ENCODE data around the gene OR2T8. TPM values are rescaled to one million over a fixed set of nuclear protein-coding genes. Genes with fewer than 3 reads are reported as not detected.
A peak's percentile ranks its signal among the peaks of the same experiment; 100 is the strongest.
"Not testable (repeated sequence)": the region's sequence is repeated elsewhere in the genome, so short reads cannot be mapped to it uniquely, and the experiment has no call there.

OR2T8 gene
- total RNA-seq, 2 experiments from 2014 or later, result not detected

- POLR2A ChIA-PET, result no interaction called here
- DNase-seq (no peak), ATAC-seq (ENCODE audit: low read depth) (no peak)
- Mint-ChIP-seq H3K27ac (no peak within 1 kb of the TSS), H3K27me3 (peaks cover 2% of the 10 kb centered on the region), H3K4me3 (no peak within 1 kb of the TSS), H3K9me3 (no peaks in the 10 kb centered on the region), H3K36me3 (no peaks in the 10 kb centered on the region), H3K4me1 (no peaks in the 10 kb centered on the region)
Measured at GRCh38 chr1:247924868-247925267, 4.8 kb downstream of the OR2T8 start, which contains the start of gene OR2AJ1. Gene OR2AJ1, plus strand, starts transcription at chr1:247924889. Its CDS starts 8,880 bp downstream, at chr1:247933769.

- POLR2A ChIA-PET, result no interaction called here
- no peaks in the 10 kb centered on the region for H3K9me3 Mint-ChIP-seq
- peaks cover 4% of the 10 kb centered on the region for H3K27me3 Mint-ChIP-seq
Measured at GRCh38 chr1:247933989-247934388, 13.9 kb downstream of the OR2T8 start.

GRCh38 chr1:247935781-247936180 is 15.7 kb downstream of the OR2T8 start:
- Mint-ChIP-seq H3K36me3 (no peaks in the 10 kb centered on the region), H3K4me1 (no peaks in the 10 kb centered on the region), H3K27me3 (peaks cover 4% of the 10 kb centered on the region), H3K27ac (no peak overlapping the region), H3K9me3 (no peaks in the 10 kb centered on the region), H3K4me3 (no peak overlapping the region)
- ATAC-seq (ENCODE audit: low read depth) (no peak), DNase-seq (no peak)
- POLR2A ChIA-PET, result no interaction called here

More at GRCh38 chr1:247933989-247934388, 13.9 kb downstream of the OR2T8 start:
- Mint-ChIP-seq H3K27ac (no peak overlapping the region), H3K4me3 (no peak overlapping the region), H3K36me3 (no peaks in the 10 kb centered on the region), H3K4me1 (no peaks in the 10 kb centered on the region)
- no peak for DNase-seq
- no peak for ATAC-seq (ENCODE audit: low read depth)

GRCh38 chr1:247936415-247936814 is 16.4 kb downstream of the OR2T8 start:
- peak overlapping the region; percentile 16 for H3K4me3 Mint-ChIP-seq
- DNase-seq (no peak), ATAC-seq (ENCODE audit: low read depth) (no peak)
- H3K36me3 Mint-ChIP-seq, result no peaks in the 10 kb centered on the region
- no peaks in the 10 kb centered on the region for H3K4me1 Mint-ChIP-seq
- H3K27ac Mint-ChIP-seq, result no peak overlapping the region
- no peaks in the 10 kb centered on the region for H3K27me3 Mint-ChIP-seq
- POLR2A ChIA-PET, result no interaction called here
- H3K9me3 Mint-ChIP-seq, result no peaks in the 10 kb centered on the region

- H3K4me1 Mint-ChIP-seq, POLR2A ChIA-PET, H3K9me3 Mint-ChIP-seq, H3K27me3 Mint-ChIP-seq, H3K36me3 Mint-ChIP-seq: not testable (repeated sequence)
- DNase-seq (peak; percentile 88), ATAC-seq (ENCODE audit: low read depth) (peak; percentile 98)
- H3K27ac Mint-ChIP-seq, result peak overlapping the region; percentile 58
- peak overlapping the region; percentile 76 for H3K4me3 Mint-ChIP-seq
Measured at GRCh38 chr1:247936965-247937734, 17.1 kb downstream of the OR2T8 start.

- DNase-seq, result no peak
- H3K4me3 Mint-ChIP-seq, result no peak overlapping the region
- H3K9me3 Mint-ChIP-seq, result no peaks in the 10 kb centered on the region
- no peak for ATAC-seq (ENCODE audit: low read depth)
- H3K36me3 Mint-ChIP-seq, result no peaks in the 10 kb centered on the region
- POLR2A ChIA-PET, result no interaction called here
- H3K27me3 Mint-ChIP-seq, result no peaks in the 10 kb centered on the region
- no peak overlapping the region for H3K27ac Mint-ChIP-seq
- no peaks in the 10 kb centered on the region for H3K4me1 Mint-ChIP-seq
Measured at GRCh38 chr1:247942624-247943023, 22.6 kb downstream of the OR2T8 start.

GRCh38 chr1:247948558-247948957 is 28.5 kb downstream of the OR2T8 start, which contains the start of gene OR2L8:
Gene OR2L8, plus strand, starts transcription at chr1:247948858. Its CDS starts 0 bp downstream, at chr1:247948858.
- H3K4me1 Mint-ChIP-seq, result no peaks in the 10 kb centered on the region
- no peak for ATAC-seq (ENCODE audit: low read depth)
- H3K4me3 Mint-ChIP-seq, result no peak within 1 kb of the TSS
- no peaks in the 10 kb centered on the region for H3K36me3 Mint-ChIP-seq
- no peaks in the 10 kb centered on the region for H3K9me3 Mint-ChIP-seq
- DNase-seq, result no peak
- POLR2A ChIA-PET, result no interaction called here
- H3K27me3 Mint-ChIP-seq, result no peaks in the 10 kb centered on the region
- H3K27ac Mint-ChIP-seq, result no peak within 1 kb of the TSS

GRCh38 chr1:247953408-247953807 is 33.4 kb downstream of the OR2T8 start:
- Mint-ChIP-seq H3K4me1 (no peaks in the 10 kb centered on the region), H3K27ac (no peak overlapping the region), H3K9me3 (peaks cover 5% of the 10 kb centered on the region), H3K36me3 (no peaks in the 10 kb centered on the region), H3K4me3 (no peak overlapping the region), H3K27me3 (no peaks in the 10 kb centered on the region)
- DNase-seq (no peak), ATAC-seq (ENCODE audit: low read depth) (no peak)
- POLR2A ChIA-PET, result no interaction called here

- H3K4me3 Mint-ChIP-seq, result no peak overlapping the region
- POLR2A ChIA-PET, result no interaction called here
- no peaks in the 10 kb centered on the region for H3K27me3 Mint-ChIP-seq
- peaks cover 1% of the 10 kb centered on the region for H3K4me1 Mint-ChIP-seq
- ATAC-seq (ENCODE audit: low read depth), result no peak
- H3K36me3 Mint-ChIP-seq, result no peaks in the 10 kb centered on the region
- DNase-seq, result no peak
- H3K27ac Mint-ChIP-seq, result no peak overlapping the region
- H3K9me3 Mint-ChIP-seq, result peaks cover 7% of the 10 kb centered on the region
Measured at GRCh38 chr1:247961791-247962190, 41.7 kb downstream of the OR2T8 start.

GRCh38 chr1:247962911-247963588 is 43.0 kb downstream of the OR2T8 start:
- POLR2A ChIA-PET, result no interaction called here
- H3K4me3 Mint-ChIP-seq, result no peak overlapping the region
- no peaks in the 10 kb centered on the region for H3K27me3 Mint-ChIP-seq
- ATAC-seq (ENCODE audit: low read depth) (peak; percentile 52), DNase-seq (no peak)
- no peak overlapping the region for H3K27ac Mint-ChIP-seq
- peaks cover 4% of the 10 kb centered on the region for H3K4me1 Mint-ChIP-seq
- no peaks in the 10 kb centered on the region for H3K36me3 Mint-ChIP-seq
- H3K9me3 Mint-ChIP-seq, result peaks cover 4% of the 10 kb centered on the region

- no peak within 1 kb of the TSS for H3K27ac Mint-ChIP-seq
- H3K36me3 Mint-ChIP-seq, result no peaks in the 10 kb centered on the region
- POLR2A ChIA-PET, result no interaction called here
Measured at GRCh38 chr1:247964933-247965332, 44.9 kb downstream of the OR2T8 start, which contains the start of gene OR2AK2. Gene OR2AK2, plus strand, starts transcription at chr1:247965233. Its CDS starts 144 bp downstream, at chr1:247965377.

GRCh38 chr1:247966532-247967204 is 46.6 kb downstream of the OR2T8 start:
- ATAC-seq (ENCODE audit: low read depth) (no peak), DNase-seq (no peak)
- Mint-ChIP-seq H3K4me1 (peaks cover 4% of the 10 kb centered on the region), H3K36me3 (no peaks in the 10 kb centered on the region), H3K9me3 (peaks cover 3% of the 10 kb centered on the region), H3K27me3 (no peaks in the 10 kb centered on the region), H3K27ac (peak overlapping the region; percentile 67), H3K4me3 (peak overlapping the region; percentile 51)
- POLR2A ChIA-PET, result no interaction called here

More at GRCh38 chr1:247964933-247965332, 44.9 kb downstream of the OR2T8 start, which contains the start of gene OR2AK2:
- Mint-ChIP-seq H3K27me3 (no peaks in the 10 kb centered on the region), H3K4me3 (no peak within 1 kb of the TSS), H3K9me3 (peaks cover 5% of the 10 kb centered on the region), H3K4me1 (peaks cover 4% of the 10 kb centered on the region)
- ATAC-seq (ENCODE audit: low read depth) (no peak), DNase-seq (no peak)

All from activated naive CD8-positive, alpha-beta T cell treated with anti-CD3 and anti-CD28 coated beads, Interleukin-2, amount 10 ng/mL, durations not matched to agents 7 days and 5 days (primary cell).